Dedifferentiated amniotic fluid mesenchymal stem cell (primary cell): ENCODE results near the gene DOCK11.
"Not testable (repeated sequence)": the region's sequence is repeated elsewhere in the genome, so short reads cannot be mapped to it uniquely, and the experiment has no call there.

Source experiments
- DNase-seq: peaks from one replicate; pipeline ENCODE4 v3.0.0-alpha.2; 2016; ENCODE audit errors: extremely low spot score

The DOCK11 gene

GRCh38 chrX:118570209-118570608 is 74.6 kb downstream of the DOCK11 start:
- DNase-seq, result no peak

GRCh38 chrX:118571836-118572235 is 76.2 kb downstream of the DOCK11 start:
- no peak for DNase-seq

GRCh38 chrX:118574666-118575065 is 79.1 kb downstream of the DOCK11 start:
- DNase-seq, result no peak

- DNase-seq, result no peak
Measured at GRCh38 chrX:118577041-118577440, 81.4 kb downstream of the DOCK11 start.

- no peak for DNase-seq
Measured at GRCh38 chrX:118579417-118579816, 83.8 kb downstream of the DOCK11 start.

GRCh38 chrX:118582926-118583325 is 87.3 kb downstream of the DOCK11 start:
- DNase-seq, result not testable (repeated sequence)

GRCh38 chrX:118583781-118584180 is 88.2 kb downstream of the DOCK11 start:
- DNase-seq, result no peak

- DNase-seq, result no peak
Measured at GRCh38 chrX:118585296-118585695, 89.7 kb downstream of the DOCK11 start.

- not testable (repeated sequence) for DNase-seq
Measured at GRCh38 chrX:118586206-118586605, 90.6 kb downstream of the DOCK11 start.

GRCh38 chrX:118588715-118589114 is 93.1 kb downstream of the DOCK11 start:
- no peak for DNase-seq

GRCh38 chrX:118589227-118589626 is 93.6 kb downstream of the DOCK11 start:
- DNase-seq, result no peak

- no peak for DNase-seq
Measured at GRCh38 chrX:118593407-118593806, 97.8 kb downstream of the DOCK11 start.

- DNase-seq, result no peak
Measured at GRCh38 chrX:118594697-118595420, 99.2 kb downstream of the DOCK11 start.

- DNase-seq, result no peak
Measured at GRCh38 chrX:118595501-118596042, 100.0 kb downstream of the DOCK11 start.

GRCh38 chrX:118596390-118596789 is 100.8 kb downstream of the DOCK11 start:
- no peak for DNase-seq

- peak; percentile 42 for DNase-seq
Measured at GRCh38 chrX:118603981-118604380, 108.4 kb downstream of the DOCK11 start.

- DNase-seq, result no peak
Measured at GRCh38 chrX:118612290-118612689, 116.7 kb downstream of the DOCK11 start.

- DNase-seq, result no peak
Measured at GRCh38 chrX:118614150-118614549, 118.5 kb downstream of the DOCK11 start.

GRCh38 chrX:118615141-118615540 is 119.5 kb downstream of the DOCK11 start:
- no peak for DNase-seq

- DNase-seq, result no peak
Measured at GRCh38 chrX:118621081-118621759, 125.6 kb downstream of the DOCK11 start.

GRCh38 chrX:118623062-118623461 is 127.4 kb downstream of the DOCK11 start:
- no peak for DNase-seq

- DNase-seq, result no peak
Measured at GRCh38 chrX:118626346-118626745, 130.7 kb downstream of the DOCK11 start.

GRCh38 chrX:118627084-118627758 is 131.6 kb downstream of the DOCK11 start:
- no peak for DNase-seq
